GM12873 (cell line): ENCODE data around the gene DENND2A.

Experiments
- CTCF ChIP-seq: IDR thresholded peaks from 2 replicates; pipeline ENCODE4 v1.5.1; 2012; ENCODE audit warnings: low read depth, mild to moderate bottlenecking, moderate library complexity, low read length, control low read depth; ENCODE audit not compliant: insufficient read depth; ENCODE audit errors: missing control alignments

Gene DENND2A

GRCh38 chr7:140617081-140617480 lies 23.5 kb downstream of the DENND2A start:
- no peak for TF ChIP-seq CTCF

- TF ChIP-seq CTCF = no peak
These were observed 24.3 kb downstream of the DENND2A start for GRCh38 chr7:140616328-140616727.

GRCh38 chr7:140611641-140612040 lies 29.0 kb downstream of the DENND2A start:
- TF ChIP-seq CTCF = no peak

- TF ChIP-seq CTCF = no peak
These were observed 30.1 kb downstream of the DENND2A start for GRCh38 chr7:140610204-140611165.

- no peak for TF ChIP-seq CTCF
These were observed 31.0 kb downstream of the DENND2A start for GRCh38 chr7:140609646-140610045.

- no peak for TF ChIP-seq CTCF
These were observed 33.1 kb downstream of the DENND2A start for GRCh38 chr7:140607441-140607989.

GRCh38 chr7:140605337-140605736 lies 35.3 kb downstream of the DENND2A start:
- no peak for TF ChIP-seq CTCF
